COLO668 (cell line): Measurements from ENCODE around the gene SETDB1.

Experiments used
- DNase-seq: peaks from one replicate; lab custom pipeline; 2025; ENCODE audit not compliant: unreplicated experiment; lab: John Stamatoyannopoulos, UW

SETDB1 gene

DNA sequence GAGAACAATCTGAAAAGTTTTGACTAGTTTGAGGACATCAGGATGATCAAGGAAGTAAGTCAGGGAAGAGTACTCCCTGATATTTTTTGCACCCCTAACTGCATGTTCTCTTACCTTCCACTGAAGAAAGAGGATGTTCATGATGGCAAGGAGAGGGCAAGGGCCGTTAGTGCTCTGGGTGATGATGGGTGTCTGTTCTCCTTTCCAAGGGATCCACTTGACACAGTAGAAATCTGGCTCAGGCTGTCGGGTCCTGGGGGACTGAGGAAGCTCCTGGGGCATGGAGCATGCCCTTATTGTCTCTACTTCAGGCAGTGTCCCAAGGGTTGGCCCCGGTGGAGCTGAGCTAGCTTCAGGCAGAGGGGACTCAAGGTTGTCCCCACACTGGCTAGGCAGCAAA lies 75.9 kb downstream of the SETDB1 start:
- DNase-seq: no peak

DNA sequence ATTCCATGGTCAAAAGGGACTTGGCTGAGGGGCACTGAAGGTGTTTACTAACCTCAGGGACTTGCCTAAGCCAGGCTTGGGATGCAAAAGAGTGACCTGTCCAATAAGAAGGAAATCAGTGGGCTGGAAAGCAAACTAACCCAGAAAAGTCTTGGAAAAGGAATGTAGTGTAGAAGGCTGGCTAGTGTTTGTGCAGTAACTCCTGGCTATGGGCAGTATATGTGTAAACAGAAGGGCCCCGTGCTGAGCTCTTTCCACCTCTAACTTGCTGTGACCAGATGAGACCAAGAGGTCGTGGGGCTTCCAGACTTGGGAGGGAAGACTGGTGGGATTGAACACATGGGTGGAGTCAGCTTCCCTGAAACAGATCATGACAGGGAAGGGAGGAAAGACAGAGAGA lies 76.4 kb downstream of the SETDB1 start:
- DNase-seq: no peak

DNA sequence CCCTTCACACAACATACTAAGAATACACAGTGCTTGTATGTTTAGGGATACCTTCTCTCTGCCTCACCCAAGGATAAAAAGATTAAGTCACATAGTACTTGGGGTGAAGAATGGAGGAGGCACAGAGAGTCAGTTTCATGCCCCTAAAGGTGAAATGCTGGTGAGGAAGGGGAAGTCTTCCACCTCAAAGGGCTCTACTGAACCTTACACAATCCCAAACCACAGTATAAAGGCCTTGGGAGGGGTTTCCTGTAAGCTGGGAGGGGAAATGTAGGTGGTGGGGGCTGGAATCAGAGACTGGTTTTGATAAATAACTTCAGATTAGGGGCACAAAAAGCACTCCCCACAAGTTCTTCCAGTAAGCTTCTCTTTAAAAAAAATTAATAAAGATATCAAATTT lies 77.0 kb downstream of the SETDB1 start:
- DNase-seq: no peak

DNA sequence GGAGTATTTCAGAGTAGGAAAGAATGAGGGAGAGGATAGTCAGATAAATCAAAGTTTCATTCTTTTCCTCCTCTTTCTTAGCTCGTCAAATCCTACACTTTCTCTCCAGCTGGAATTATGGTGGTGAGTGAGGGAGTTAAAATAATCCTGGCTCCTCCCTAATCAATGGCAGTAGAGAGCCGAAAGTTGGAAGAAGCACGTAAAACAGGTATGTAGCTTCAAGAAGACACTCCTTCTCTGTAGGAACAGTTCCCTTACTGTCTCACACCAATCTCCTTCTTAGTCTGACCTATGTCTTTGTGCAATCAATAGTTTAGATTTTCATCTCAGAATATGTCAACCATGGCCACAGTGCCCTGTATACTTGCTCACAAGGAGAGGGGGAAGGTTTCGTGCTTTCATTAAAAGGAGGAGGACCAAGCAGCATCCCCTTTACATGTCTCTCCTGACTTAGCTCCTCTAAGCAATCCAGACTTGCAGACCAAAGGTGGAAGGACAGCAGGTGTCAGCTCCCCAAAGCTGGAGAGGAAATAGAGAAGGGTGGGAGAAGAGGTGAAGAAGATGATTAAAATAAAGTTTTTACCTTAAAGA lies 79.7 kb downstream of the SETDB1 start:
- DNase-seq: no peak

DNA sequence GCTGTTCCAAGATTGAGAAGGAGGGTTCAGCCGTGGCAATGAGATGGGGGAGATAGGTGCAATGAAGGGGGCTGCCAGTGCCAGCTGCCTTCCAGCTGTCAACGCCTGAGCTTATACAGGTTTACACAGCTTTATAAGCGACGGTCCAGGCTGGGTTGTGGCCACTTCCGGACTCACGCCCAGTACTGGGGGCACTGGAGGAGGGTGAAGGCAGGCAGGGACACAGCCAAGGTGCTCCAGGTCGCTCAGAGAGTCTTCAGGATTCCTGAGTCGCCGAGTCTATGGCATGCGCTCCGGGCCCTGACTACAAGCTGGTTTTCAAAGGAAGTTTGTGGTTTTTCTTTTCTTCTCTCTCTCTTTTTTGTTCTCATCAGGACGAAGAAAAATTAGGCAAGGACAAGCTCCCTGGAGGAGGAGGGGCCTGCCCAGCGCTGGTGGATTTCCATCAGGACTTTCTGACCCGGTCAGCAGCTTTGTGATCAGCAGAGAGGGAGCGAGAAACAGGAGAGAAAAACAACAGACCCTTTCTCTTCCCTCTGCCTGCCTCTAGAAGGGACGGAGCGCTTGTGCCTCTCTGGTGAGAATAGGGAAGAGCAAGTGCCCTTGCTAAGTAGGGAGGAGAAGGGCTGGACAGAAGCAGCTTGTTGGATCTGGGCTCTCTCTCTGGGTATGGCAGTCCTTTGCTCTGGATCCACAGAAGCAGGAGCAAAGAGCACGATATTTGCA lies 80.3 kb downstream of the SETDB1 start, which contains the start of gene MINDY1:
MINDY1 (minus strand) TSS at position 576 of the 726 bp plus-strand sequence. CDS start 4,285 bp downstream, outside the sequence.
- DNase-seq: peak; percentile 72

DNA sequence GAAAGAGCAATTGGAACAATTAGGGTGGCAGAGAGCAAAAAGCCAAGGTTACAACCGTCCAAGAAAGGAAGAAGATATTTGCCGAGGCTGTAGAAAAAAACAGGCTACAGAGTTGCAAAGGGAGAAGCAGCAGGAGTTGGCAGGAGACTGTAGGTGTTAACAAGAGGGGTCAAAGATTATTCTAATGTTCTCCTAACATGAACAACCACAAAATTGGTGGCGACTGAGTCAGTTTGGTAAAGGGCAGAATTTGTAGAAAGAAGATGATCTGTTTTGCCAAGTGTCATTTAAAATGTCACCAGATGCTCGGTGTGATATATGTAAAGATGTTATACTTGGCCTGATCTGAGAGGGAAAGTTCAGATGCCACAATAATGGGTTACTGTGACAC lies 81.7 kb downstream of the SETDB1 start:
- no peak for DNase-seq

DNA sequence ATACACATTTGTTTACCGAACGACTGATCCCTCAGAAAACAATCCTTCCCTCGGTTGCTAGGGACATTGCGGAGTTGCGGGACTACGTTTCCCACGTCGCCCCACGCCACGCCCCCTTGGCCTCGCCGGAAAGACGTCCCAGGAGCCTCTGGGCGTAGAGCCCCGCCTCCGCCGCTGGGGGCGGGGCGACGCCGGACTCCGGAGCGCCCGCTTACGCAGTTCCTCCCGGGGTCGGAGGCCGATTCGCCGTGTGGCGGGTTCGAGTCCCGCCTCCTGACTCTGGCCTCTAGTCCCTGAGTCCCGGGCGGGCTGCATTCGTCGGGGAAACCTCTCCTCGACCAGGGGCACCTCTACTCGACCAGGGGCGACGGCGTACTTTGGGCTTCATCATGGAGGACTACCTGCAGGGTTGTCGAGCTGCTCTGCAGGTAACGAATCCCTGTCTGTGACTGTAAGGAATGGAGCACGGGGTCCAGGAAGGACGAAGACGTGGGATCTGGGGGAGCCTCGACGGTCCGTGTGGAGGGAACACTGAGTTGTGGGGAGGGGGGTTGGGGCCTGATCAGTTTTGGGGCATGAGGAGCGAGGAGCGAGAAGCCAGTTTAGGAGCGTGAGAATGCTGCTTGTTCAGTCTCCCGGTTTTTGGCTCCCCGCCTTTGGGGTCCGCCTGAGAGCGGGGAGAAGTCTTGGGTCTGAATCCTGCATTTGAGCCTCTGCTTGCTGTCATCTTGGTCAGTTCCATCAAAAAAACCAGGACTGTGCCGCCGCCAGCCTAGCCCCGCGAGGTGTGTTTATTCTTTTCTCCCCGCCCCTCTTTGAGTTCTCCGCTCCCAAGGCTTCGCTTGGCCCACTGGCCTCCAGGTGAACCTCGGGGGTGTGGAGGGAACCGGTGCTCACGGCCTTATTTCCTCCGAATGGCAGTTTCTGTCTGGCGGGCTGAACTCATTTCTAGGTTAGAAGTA lies 82.4 kb downstream of the SETDB1 start, which contains the start of gene PRUNE1:
PRUNE1 (plus strand) TSS at position 206 of the 962 bp plus-strand sequence; CDS start at position 390, 184 bp downstream.
- DNase-seq: peak; percentile 99

DNA sequence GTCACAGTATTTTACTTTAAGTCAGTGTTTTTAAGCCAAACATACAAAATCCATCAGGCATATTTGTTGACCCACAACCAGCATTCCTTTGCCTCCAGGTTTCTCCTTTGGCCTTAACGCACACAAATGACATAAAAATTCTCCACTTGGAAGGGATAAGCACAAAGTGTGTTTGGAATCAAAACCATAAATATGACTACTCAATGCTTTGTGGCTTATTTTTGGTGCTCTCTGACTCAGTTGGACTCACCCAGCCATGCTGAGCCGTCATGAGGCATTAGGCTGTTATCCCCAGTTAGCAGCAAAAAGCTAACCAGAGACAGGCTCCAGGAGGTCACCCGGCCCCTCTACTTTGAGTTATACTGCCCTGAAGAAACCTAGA lies 83.0 kb downstream of the SETDB1 start:
- DNase-seq: no peak

DNA sequence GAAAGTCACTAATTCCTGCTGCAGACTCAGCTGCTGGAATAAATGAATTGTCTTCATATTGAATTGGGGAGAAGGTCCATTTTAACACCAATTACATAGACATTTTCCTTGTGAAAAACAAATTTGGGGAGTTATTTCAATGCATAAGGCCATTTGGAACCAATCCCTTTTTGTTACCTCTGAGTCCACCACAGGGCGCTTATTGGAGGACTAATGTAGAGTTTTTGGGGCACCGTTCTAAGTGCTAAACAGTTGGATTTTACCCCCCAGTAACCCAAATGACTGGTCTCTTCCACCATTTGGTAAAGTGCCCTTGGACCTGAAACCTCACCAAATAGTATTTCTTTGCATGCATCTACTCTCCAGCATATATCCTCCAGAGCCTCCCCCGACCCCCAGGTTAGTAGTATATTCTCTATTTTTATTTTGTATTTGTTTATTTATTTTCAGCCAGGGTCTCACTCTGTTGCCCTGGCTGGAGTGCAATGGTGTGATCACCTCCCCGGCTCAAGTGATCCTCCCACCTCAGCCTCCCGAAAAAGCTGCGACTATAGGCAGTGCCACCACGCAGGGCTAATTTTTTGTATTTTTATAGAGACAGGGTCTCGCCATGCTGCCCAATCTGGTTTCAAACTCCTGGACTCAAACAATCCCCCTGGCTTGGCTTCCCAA lies 83.6 kb downstream of the SETDB1 start:
- no peak for DNase-seq

DNA sequence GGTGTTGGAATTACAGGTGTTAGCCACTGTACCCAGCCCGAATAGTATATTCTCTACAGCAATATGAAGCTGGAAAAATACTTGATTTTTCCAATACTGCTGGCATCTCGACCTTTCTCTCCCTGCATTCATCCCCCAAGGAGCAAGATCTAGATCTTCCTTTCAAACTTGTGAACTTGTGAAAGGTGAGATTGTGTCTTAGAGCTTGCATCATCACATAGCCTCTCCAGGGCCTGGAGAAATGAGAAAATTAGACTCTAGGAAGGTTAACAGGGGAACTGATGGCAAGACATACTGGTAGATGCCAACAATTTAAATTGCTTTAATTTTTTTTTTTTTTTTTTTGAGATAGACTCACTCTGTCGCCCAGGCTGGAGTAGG lies 84.2 kb downstream of the SETDB1 start:
- no peak for DNase-seq

DNA sequence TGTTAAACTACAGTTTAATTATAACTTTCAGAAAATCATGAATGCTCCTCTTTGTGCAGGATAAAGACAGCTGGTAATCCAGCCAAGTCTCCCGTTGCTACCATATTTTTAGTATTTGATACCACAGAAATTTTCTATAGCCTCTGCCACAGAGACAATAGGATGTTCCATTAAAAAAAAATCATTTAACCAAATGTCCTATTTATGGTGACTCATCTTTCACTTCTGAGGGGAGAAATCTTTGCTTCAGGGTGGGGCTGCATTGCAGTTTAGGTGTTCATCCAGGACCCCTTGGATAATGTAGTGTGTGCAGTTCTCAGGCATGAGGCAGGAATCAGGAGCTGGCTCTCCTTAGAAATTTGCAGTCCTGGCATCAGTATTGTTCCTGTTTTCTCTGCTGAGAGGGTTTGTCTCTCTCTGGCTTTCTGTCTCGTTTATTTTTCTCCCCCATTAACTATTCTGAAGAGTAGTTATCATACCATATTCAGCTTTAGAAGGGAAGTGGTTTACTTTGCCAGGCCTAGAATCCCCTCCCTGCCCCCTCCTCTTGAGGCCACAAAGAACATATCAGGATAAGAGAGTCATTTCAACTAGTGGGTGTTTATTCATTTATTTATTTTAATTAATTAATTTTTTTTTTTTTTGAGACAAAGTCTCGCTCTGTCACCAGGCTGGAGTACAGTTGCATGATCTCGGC lies 85.1 kb downstream of the SETDB1 start:
- no peak for DNase-seq

DNA sequence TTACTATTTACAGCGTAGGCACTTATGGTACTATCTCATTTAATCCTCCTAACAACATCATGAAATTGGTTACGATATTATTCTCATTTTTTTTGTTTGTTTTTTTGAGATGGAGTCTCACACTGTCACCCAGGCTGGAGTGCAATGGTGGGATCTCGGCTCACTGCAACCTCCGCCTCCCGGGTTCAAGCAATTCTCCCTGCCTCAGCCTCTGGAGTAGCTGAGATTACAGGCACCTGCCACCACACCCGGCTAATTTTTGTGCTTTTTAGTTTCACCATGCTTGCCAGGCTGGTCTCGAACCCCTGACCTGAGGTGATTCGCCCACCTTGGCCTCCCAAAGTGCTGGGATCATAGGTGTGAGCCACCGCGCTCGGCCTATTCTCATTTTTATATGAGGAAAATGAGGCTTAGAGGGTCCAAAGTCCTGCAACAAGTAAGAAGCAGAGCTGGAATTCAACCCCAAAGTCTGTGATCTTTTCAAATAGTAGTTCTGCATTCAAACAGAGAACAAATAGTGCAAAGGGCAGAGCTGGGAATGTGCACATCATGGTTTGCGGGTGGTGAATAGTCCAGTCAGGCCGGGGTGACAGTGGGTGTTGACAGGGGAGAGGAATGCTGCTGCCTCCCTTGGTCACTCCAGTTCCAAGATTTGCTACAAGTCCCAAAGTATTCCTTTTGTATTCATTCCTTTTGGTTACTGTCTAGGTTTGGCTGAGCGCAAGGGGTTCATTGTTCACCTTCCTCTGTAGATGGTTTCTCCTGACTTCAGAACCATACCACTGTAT lies 86.7 kb downstream of the SETDB1 start:
- no peak for DNase-seq

DNA sequence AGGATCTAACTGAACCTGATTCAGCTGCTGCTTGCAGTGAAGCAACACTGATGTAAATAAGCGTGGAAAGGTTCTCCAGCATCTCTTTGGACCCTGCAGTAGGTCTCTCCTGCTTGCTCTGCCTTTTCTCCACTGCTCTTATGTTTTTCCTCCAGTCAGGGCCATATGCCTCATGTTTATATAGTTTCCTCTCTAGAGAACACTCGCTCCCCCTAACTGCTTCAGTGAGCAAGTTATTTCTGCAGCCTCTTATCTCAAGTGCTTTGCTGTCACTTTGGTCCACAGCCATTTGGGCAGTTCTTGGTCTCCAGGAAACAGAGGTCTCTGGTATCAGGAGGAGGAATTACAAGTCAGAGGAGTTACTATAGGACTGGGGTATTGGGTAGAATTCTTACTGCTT lies 87.4 kb downstream of the SETDB1 start:
- no peak for DNase-seq
